Upper lobe of left lung (tissue), 6 donors: ENCODE data around the gene PFN3. TPM values are rescaled to one million over a fixed set of nuclear protein-coding genes. Genes with fewer than 3 reads are reported as not detected.

ENCODE experiments used
- ATAC-seq, 2 donors: fragments of 200-7000 bp; cut with Tn5 transposase; one replicate each; pipeline ENCODE4 v1.9.1; 2022; ENCODE audit warnings: mild to moderate bottlenecking in 2 of 2, moderate library complexity in 2 of 2; ENCODE audit not compliant: low FRiP score in 2 of 2
- DNase-seq, 2 donors: peaks; one replicate each; pipeline ENCODE4 v3.0.0-alpha.2; 2019 to 2020
- H3K27ac ChIP-seq, 4 donors: fragments of 200-600 bp; sonication (generic); one replicate each; pipeline ENCODE4 v1.5.1; 2016 to 2019
- H3K27me3 ChIP-seq, 4 donors: fragments of 200-600 bp; sonication (generic); one replicate each; pipeline ENCODE4 v1.5.1; 2017 to 2019
- H3K36me3 ChIP-seq, 4 donors: fragments of 200-600 bp; sonication (generic); one replicate each; pipeline ENCODE4 v1.5.1; 2016 to 2019
- H3K4me1 ChIP-seq, 4 donors: fragments of 200-600 bp; sonication (generic); one replicate each; pipeline ENCODE4 v1.5.1; 2018 to 2019
- H3K4me3 ChIP-seq, 4 donors: fragments of 200-600 bp; sonication (generic); one replicate each; pipeline ENCODE4 v1.5.1; 2017 to 2019; ENCODE audit warnings: mild to moderate bottlenecking in 2 of 4, moderate library complexity in 1 of 4
- H3K9me3 ChIP-seq, 4 donors: fragments of 200-600 bp; sonication (generic); one replicate each; pipeline ENCODE4 v1.5.1; 2018 to 2019
- EP300 ChIP-seq, 4 donors: sonication (generic); formaldehyde crosslinking; IDR thresholded peaks; one replicate each; pipeline ENCODE4 v1.5.1; 2017; ENCODE audit warnings: antibody characterized with exemption in 4 of 4, control low read depth in 2 of 4
- POLR2A ChIP-seq, 4 donors: fragments of 450-650 bp; IDR thresholded peaks; one replicate each; pipeline ENCODE4 v1.5.1; 2016 to 2017; ENCODE audit warnings: antibody characterized with exemption in 4 of 4, mild to moderate bottlenecking in 2 of 4
- POLR2AphosphoS5 ChIP-seq, 2 donors: sonication (generic); formaldehyde crosslinking; IDR thresholded peaks; one replicate each; pipeline ENCODE4 v1.5.1; 2017; ENCODE audit warnings: antibody characterized with exemption in 2 of 2
- WGBS, 2 donors: methylation state at CpG; one replicate each; pipeline ENCODE4 v1.1.5; 2017 to 2018; 5-methylcytosine and 5-hydroxymethylcytosine counted together
- total RNA-seq, 6 donors: library from RNA; depleted of rRNA in 4 of 6; stranded (reverse); fragments of >200 nt in 4 of 6; gene quantifications; one replicate each; pipeline versions ENCODE4 v1.1.0 to v1.2.1, GENCODE V29; 2016 to 2021
- TF ChIP-seq, protein P1 (sequence below), 6 experiments: fragments of 450-650 bp in 4 of 6; fragments of 200-600 bp in 2 of 6; sonication (generic) in 2 of 6; IDR thresholded peaks; one replicate each; pipeline ENCODE4 v1.5.1; 2016 to 2019; ENCODE audit warnings: antibody characterized with exemption in 6 of 6
- donor health status: DM: no; HTN: no; CAD: no; lungs with moderate emphysema.
- donor health status: DM: no; HTN: yes; CAD: no; lungs with severe emphysema.

The PFN3 gene
- total RNA-seq, 6 donors from 2014 or later, result not detected

- Histone ChIP-seq H3K27ac (no peak overlapping the region), H3K36me3 (peaks cover 0 to 16% (median 0%) of the 10 kb centered on the region in 4 donors), H3K4me3 (no peak overlapping the region), H3K27me3 (no peaks in the 10 kb centered on the region), H3K4me1 (peaks cover 37 to 46% (median 40%) of the 10 kb centered on the region in 4 donors), H3K9me3 (no peaks in the 10 kb centered on the region)
- ATAC-seq (no peak), DNase-seq (no peak)
- TF ChIP-seq EP300 (IDR thresholded peaks at IDR 0.05), result no peak
- TF ChIP-seq POLR2A (IDR thresholded peaks at IDR 0.05), result no peak
- TF ChIP-seq, protein P1, sequence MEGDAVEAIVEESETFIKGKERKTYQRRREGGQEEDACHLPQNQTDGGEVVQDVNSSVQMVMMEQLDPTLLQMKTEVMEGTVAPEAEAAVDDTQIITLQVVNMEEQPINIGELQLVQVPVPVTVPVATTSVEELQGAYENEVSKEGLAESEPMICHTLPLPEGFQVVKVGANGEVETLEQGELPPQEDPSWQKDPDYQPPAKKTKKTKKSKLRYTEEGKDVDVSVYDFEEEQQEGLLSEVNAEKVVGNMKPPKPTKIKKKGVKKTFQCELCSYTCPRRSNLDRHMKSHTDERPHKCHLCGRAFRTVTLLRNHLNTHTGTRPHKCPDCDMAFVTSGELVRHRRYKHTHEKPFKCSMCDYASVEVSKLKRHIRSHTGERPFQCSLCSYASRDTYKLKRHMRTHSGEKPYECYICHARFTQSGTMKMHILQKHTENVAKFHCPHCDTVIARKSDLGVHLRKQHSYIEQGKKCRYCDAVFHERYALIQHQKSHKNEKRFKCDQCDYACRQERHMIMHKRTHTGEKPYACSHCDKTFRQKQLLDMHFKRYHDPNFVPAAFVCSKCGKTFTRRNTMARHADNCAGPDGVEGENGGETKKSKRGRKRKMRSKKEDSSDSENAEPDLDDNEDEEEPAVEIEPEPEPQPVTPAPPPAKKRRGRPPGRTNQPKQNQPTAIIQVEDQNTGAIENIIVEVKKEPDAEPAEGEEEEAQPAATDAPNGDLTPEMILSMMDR (IDR thresholded peaks at IDR 0.05), result no peak
- no peak for TF ChIP-seq POLR2AphosphoS5 (IDR thresholded peaks at IDR 0.05)
- 68 to 73% methylated on average over 5 of the region's 5 CpGs for WGBS, 2 donors
Measured at GRCh38 chr5:177353093-177353492, 47.4 kb downstream of the PFN3 start.

GRCh38 chr5:177351392-177352329 is 48.8 kb downstream of the PFN3 start, which contains the start of gene LMAN2:
Gene LMAN2, minus strand, starts transcription at chr5:177351668. Its CDS starts 21 bp downstream, at chr5:177351647.
- Histone ChIP-seq H3K36me3 (peaks cover 0 to 28% (median 0%) of the 10 kb centered on the region in 4 donors), H3K4me3 (peak within 1 kb of the TSS; percentile 79 to 100 (median 84)), H3K27me3 (no peaks in the 10 kb centered on the region), H3K9me3 (no peaks in the 10 kb centered on the region), H3K27ac (peak within 1 kb of the TSS; percentile 84 to 97 (median 94)), H3K4me1 (peaks cover 30 to 46% (median 36%) of the 10 kb centered on the region in 4 donors)
- DNase-seq (peak; percentile 94), ATAC-seq (peak; percentile 98 to 99)
- TF ChIP-seq POLR2AphosphoS5 (IDR thresholded peaks at IDR 0.05), result peak; percentile 69 to 81
- TF ChIP-seq EP300 (IDR thresholded peaks at IDR 0.05), result no peak
- TF ChIP-seq POLR2A (IDR thresholded peaks at IDR 0.05), result peak in 3 of 4 donors; percentile 51 to 79 (median 59)
- TF ChIP-seq, protein P1 (IDR thresholded peaks at IDR 0.05), result peak in 1 of 6 experiments; percentile 14
- 6 to 8% methylated on average over 18 to 55 of the region's 55 CpGs for WGBS, 2 donors

DNA sequence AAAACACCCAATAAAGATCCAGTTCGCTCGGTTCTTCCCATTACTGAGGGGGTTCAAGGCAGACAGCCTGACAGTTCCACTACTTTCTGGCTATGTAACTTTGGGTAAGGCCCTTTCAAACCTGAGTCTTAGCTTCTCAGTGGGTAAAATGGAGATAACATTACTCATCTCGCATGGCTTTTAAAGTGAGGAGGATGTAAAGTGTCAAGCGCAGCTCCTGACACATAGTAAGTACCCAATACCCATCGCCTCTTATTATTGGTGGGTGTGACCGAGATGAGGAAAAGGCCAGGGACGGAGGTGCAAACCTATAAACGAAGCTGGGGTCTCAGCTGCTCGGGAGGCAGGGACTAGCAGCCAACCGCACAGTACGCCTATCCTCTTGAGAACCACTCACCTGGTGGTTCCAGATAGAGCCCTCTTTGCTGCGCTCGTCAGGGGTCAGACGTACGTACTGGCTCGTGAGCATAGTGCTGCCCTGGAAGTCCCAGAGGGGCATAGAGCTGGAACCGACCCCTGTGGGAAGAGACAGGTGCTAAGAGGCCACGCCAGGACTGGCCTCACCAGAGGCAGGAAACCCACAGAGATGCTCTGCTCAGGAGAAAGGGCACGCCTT is 49.6 kb downstream of the PFN3 start:
- Histone ChIP-seq H3K4me3 (peak overlapping the region; percentile 79 to 100 (median 84)), H3K36me3 (peaks cover 0 to 28% (median 1%) of the 10 kb centered on the region in 4 donors), H3K27me3 (no peaks in the 10 kb centered on the region), H3K27ac (peak overlapping the region; percentile 84 to 97 (median 94)), H3K9me3 (no peaks in the 10 kb centered on the region), H3K4me1 (peaks cover 30 to 46% (median 36%) of the 10 kb centered on the region in 4 donors)
- DNase-seq, result no peak
- TF ChIP-seq POLR2AphosphoS5 (IDR thresholded peaks at IDR 0.05) (no peak), EP300 (IDR thresholded peaks at IDR 0.05) (no peak), POLR2A (IDR thresholded peaks at IDR 0.05) (no peak)
- TF ChIP-seq, protein P1 (IDR thresholded peaks at IDR 0.05), result no peak
- peak in 1 of 2 donors; percentile 29 for ATAC-seq
- WGBS, 2 donors, result 11 to 15% methylated on average over 15 to 19 of the region's 19 CpGs

Other genes starting within 250 kb of the PFN3 start
- 10 to 100 TPM; 26.8 to 92.2 (median 50.3) TPM for gene RAB24, start 96.9 kb downstream of the PFN3 start, total RNA-seq
- 100 to 1,000 TPM in 2 of 6 donors, 10 to 100 TPM in 4; 45.1 to 132 (median 86.8) TPM for gene PRELID1, start 96.9 kb downstream of the PFN3 start, total RNA-seq
- gene MXD3, start 88.8 kb downstream of the PFN3 start, total RNA-seq, result 10 to 100 TPM in 4 of 6 donors, 1 to 10 TPM in 2; 8.8 to 29.5 (median 13.6) TPM
- gene LMAN2, start 49.0 kb downstream of the PFN3 start, total RNA-seq, result 100 to 1,000 TPM; 134 to 263 (median 177) TPM
- 10 to 100 TPM; 11.9 to 39.1 (median 26.6) TPM for gene RGS14, start 42.7 kb downstream of the PFN3 start, total RNA-seq
- gene SLC34A1, start 16.2 kb downstream of the PFN3 start, total RNA-seq, result not detected
- 1 to 10 TPM in 4 of 6 donors, under 1 TPM in 1, not detected in 1; 0.91 to 7.8 (median 2.1) TPM for gene F12, start 8.9 kb upstream of the PFN3 start, total RNA-seq
- gene GRK6, start 26.0 kb upstream of the PFN3 start, total RNA-seq, result 10 to 100 TPM; 26.8 to 85.9 (median 56.6) TPM
- gene PRR7, start 46.2 kb upstream of the PFN3 start, total RNA-seq, result 1 to 10 TPM; 1.6 to 9.2 (median 3.4) TPM
- 10 to 100 TPM; 17.0 to 55.6 (median 30.1) TPM for gene DBN1, start 73.0 kb upstream of the PFN3 start, total RNA-seq
- gene PDLIM7, start 96.9 kb upstream of the PFN3 start, total RNA-seq, result 100 to 1,000 TPM in 1 of 6 donors, 10 to 100 TPM in 5; 32.0 to 142 (median 75.8) TPM
- gene DOK3, start 109.2 kb upstream of the PFN3 start, total RNA-seq, result 100 to 1,000 TPM in 1 of 6 donors, 10 to 100 TPM in 5; 17.4 to 113 (median 75.9) TPM
- gene DDX41, start 116.3 kb upstream of the PFN3 start, total RNA-seq, result 100 to 1,000 TPM in 2 of 6 donors, 10 to 100 TPM in 4; 82.0 to 150 (median 91.9) TPM
- gene FAM193B, start 153.9 kb upstream of the PFN3 start, total RNA-seq, result 100 to 1,000 TPM in 2 of 6 donors, 10 to 100 TPM in 4; 45.1 to 421 (median 91.4) TPM
- gene TMED9, start 191.5 kb upstream of the PFN3 start, total RNA-seq, result 100 to 1,000 TPM in 3 of 6 donors, 10 to 100 TPM in 3; 28.3 to 187 (median 110) TPM
- 10 to 100 TPM; 17.2 to 30.4 (median 23.0) TPM for gene B4GALT7, start 199.5 kb upstream of the PFN3 start, total RNA-seq